GM12878 (cell line): ENCODE data around the gene PERP. TPM values are rescaled to one million over a fixed set of nuclear protein-coding genes. Genes with fewer than 3 reads are reported as not detected.

Source experiments
- ATAC-seq: fragments of 200-7000 bp; cut with Tn5 transposase; 3 replicates; pipeline ENCODE4 v1.9.1; 2020; ENCODE audit warnings: mild to moderate bottlenecking, moderate library complexity
- BruUV-seq: library from RNA; stranded (reverse); fragments of 400-500 nt; replicated peaks from 2 replicates; lab custom pipeline; 2021; lab: Mats Ljungman, UMichigan
- CTCF ChIA-PET: fragments of 300-600 bp; sonication (Branson Sonifier 250); formaldehyde crosslinking; extraction: SDS; loops from one replicate; lab custom pipeline; 2021; ENCODE audit warnings: inconsistent platforms; lab: Yijun Ruan, JAX
- POLR2A ChIA-PET: fragments of 350-600 bp; formaldehyde crosslinking; extraction: SDS; loops from one replicate; lab custom pipeline; 2021; ENCODE audit warnings: inconsistent platforms; lab: Charles Lee
- RAD21 ChIA-PET: fragments of 300-600 bp; sonication (Branson Sonifier 250); formaldehyde crosslinking; loops from one replicate; lab custom pipeline; 2023; ENCODE audit warnings: antibody characterized with exemption; ENCODE audit not compliant: unreplicated experiment; lab: Charles Lee
- SMC1A ChIA-PET: fragments of 300-600 bp; sonication (Branson Sonifier 250); formaldehyde crosslinking; loops from one replicate; lab custom pipeline; 2023; ENCODE audit not compliant: unreplicated experiment, uncharacterized antibody; lab: Charles Lee
- DNase-seq: peaks from one replicate; pipeline ENCODE4 v3.0.0-alpha.2; 2011; ENCODE audit warnings: low read depth, low spot score
- FAIRE-seq: peaks from 3 replicates; lab custom pipeline; 2011; peaks lifted over from hg19 to GRCh38; lab: Jason Lieb, UNC
- H2AFZ ChIP-seq: 2 replicates; pipeline ENCODE4 v1.6.0; 2011; ENCODE audit warnings: low read depth, low read length, control low read depth; ENCODE audit not compliant: control insufficient read depth
- H3K27ac ChIP-seq: 2 replicates; pipeline ENCODE4 v1.5.1; 2011; ENCODE audit warnings: control low read depth; ENCODE audit not compliant: control insufficient read depth, insufficient read depth
- H3K27me3 ChIP-seq, 2 experiments: replicated peaks in 1 of 2; 2 replicates each; pipeline versions ENCODE4 v1.6.0 to v1.6.1; 2011; ENCODE audit warnings: low read length in 1 of 2; ENCODE audit not compliant: control insufficient read depth in 2 of 2, insufficient read depth in 2 of 2
- H3K36me3 ChIP-seq, 2 experiments: 2 replicates each; pipeline ENCODE4 v1.5.1; 2011; ENCODE audit warnings: low read length in 1 of 2; ENCODE audit not compliant: control insufficient read depth in 2 of 2, insufficient read depth in 2 of 2
- H3K4me1 ChIP-seq: 2 replicates; pipeline ENCODE4 v1.6.1; 2011; ENCODE audit warnings: mild to moderate bottlenecking, low read length, moderate library complexity, mixed read lengths; ENCODE audit not compliant: control insufficient read depth, insufficient read depth
- H3K4me2 ChIP-seq: 2 replicates; pipeline ENCODE4 v1.6.0; 2011; ENCODE audit warnings: control low read depth; ENCODE audit not compliant: control insufficient read depth, insufficient read depth
- H3K4me3 ChIP-seq: fragments of 200-600 bp; sonication (generic); 2 replicates; pipeline ENCODE4 v1.5.1; 2016
- H3K79me2 ChIP-seq: 2 replicates; pipeline ENCODE4 v1.6.0; 2011; ENCODE audit warnings: low read length; ENCODE audit not compliant: control insufficient read depth, insufficient read depth
- H3K9ac ChIP-seq: 2 replicates; pipeline ENCODE4 v1.8.0; 2011; ENCODE audit warnings: low read length, control low read depth, mixed read lengths; ENCODE audit not compliant: control insufficient read depth, insufficient read depth
- H3K9me3 ChIP-seq: replicated peaks from 3 replicates; pipeline ENCODE4 v1.5.1; 2011; ENCODE audit warnings: mild to moderate bottlenecking, low read length; ENCODE audit not compliant: control insufficient read depth, insufficient read depth
- H4K20me1 ChIP-seq: 2 replicates; pipeline ENCODE4 v1.6.0; 2011; ENCODE audit not compliant: control insufficient read depth, insufficient read depth
- ETV6 ChIP-seq, 2 experiments: fragments of 450-650 bp in 1 of 2; IDR thresholded peaks in 1 of 2; conservative IDR thresholded peaks in 1 of 2; 2 replicates each; pipeline ENCODE4 v1.6.1; 2014; ENCODE audit warnings: antibody characterized with exemption in 1 of 2, borderline replicate concordance in 1 of 2, low read depth in 1 of 2, mild to moderate bottlenecking in 1 of 2, moderate library complexity in 1 of 2
- IKZF1 ChIP-seq: fragments of 450-650 bp; conservative IDR thresholded peaks from 2 replicates; pipeline ENCODE4 v1.6.1; 2017; ENCODE audit warnings: antibody characterized with exemption, mild to moderate bottlenecking
- MEF2A ChIP-seq: IDR thresholded peaks from 2 replicates; pipeline ENCODE4 v1.6.1; 2011; ENCODE audit warnings: low read depth, mild to moderate bottlenecking, low read length, moderate library complexity; ENCODE audit not compliant: insufficient read depth
- NBN ChIP-seq: fragments of 450-650 bp; IDR thresholded peaks from 2 replicates; pipeline ENCODE4 v1.6.1; 2016
- NFXL1 ChIP-seq: fragments of 450-650 bp; IDR thresholded peaks from 2 replicates; pipeline ENCODE4 v1.6.1; 2017; ENCODE audit warnings: antibody characterized with exemption, mild to moderate bottlenecking, borderline replicate concordance
- POLR2A ChIP-seq: IDR thresholded peaks from 2 replicates; pipeline ENCODE4 v1.6.1; 2011; ENCODE audit warnings: low read depth, mild to moderate bottlenecking, low read length
- RAD51 ChIP-seq: fragments of 450-650 bp; IDR thresholded peaks from 2 replicates; pipeline ENCODE4 v1.6.1; 2016; ENCODE audit warnings: moderate library complexity, mild to moderate bottlenecking, inconsistent platforms
- RB1 ChIP-seq: fragments of 450-650 bp; formaldehyde crosslinking; IDR thresholded peaks from 2 replicates; pipeline ENCODE4 v1.6.1; 2017; ENCODE audit warnings: mild to moderate bottlenecking, borderline replicate concordance
- RCOR1 ChIP-seq: conservative IDR thresholded peaks from 2 replicates; pipeline ENCODE4 v1.6.1; 2012; ENCODE audit warnings: low read depth, low read length, improper control_type of control experiment
- SPI1 ChIP-seq: IDR thresholded peaks from 2 replicates; pipeline ENCODE4 v1.6.1; 2011; ENCODE audit warnings: low read depth, mild to moderate bottlenecking, low read length, moderate library complexity, borderline replicate concordance; ENCODE audit not compliant: insufficient read depth
- STAT1 ChIP-seq: fragments of 450-650 bp; conservative IDR thresholded peaks from 2 replicates; pipeline ENCODE4 v1.6.1; 2014; ENCODE audit warnings: antibody characterized with exemption, mild to moderate bottlenecking
- ZBTB11 ChIP-seq: fragments of 450-650 bp; formaldehyde crosslinking; IDR thresholded peaks from 2 replicates; pipeline ENCODE4 v1.5.0; 2022; ENCODE audit warnings: mild to moderate bottlenecking, missing genetic modification characterization
- ZNF207 ChIP-seq: fragments of 450-650 bp; IDR thresholded peaks from 2 replicates; pipeline ENCODE4 v1.6.1; 2014; ENCODE audit warnings: antibody characterized with exemption, mild to moderate bottlenecking, borderline replicate concordance
- WGBS: methylation state at CpG from one replicate; pipeline ENCODE4 v1.1.6; 2016; ENCODE audit warnings: low lambda C conversion rate; ENCODE audit not compliant: insufficient replicate concordance, insufficient coverage; ENCODE audit errors: missing lambda C conversion rate; 5-methylcytosine and 5-hydroxymethylcytosine counted together
- in situ Hi-C: fragments of 300-500 bp; cut with MboI; formaldehyde crosslinking; loops from 9 replicates; pipeline ENCODE4 v1.14.3; 2018; ENCODE audit warnings: mixed read lengths
- intact Hi-C: fragments of 100-400 bp; cut with micrococcal nuclease; formaldehyde crosslinking; loops from one replicate; pipeline ENCODE4 v1.14.2; 2022; ENCODE audit not compliant: unreplicated experiment
- polyA plus RNA-seq, 11 experiments: library from polyadenylated mRNA; depleted of rRNA in 4 of 11; unstranded in 6 of 11; stranded (reverse) in 5 of 11; fragments of >200 nt; fragmentation: Nextera tagmentation in 4 of 11; fragmentation: Illumina TruSeq in 1 of 11; extraction: Ambion mirVana in 4 of 11; extraction: Trizol in 1 of 11; gene quantifications; 1 replicate in 1 of 11; 2 replicates in 10 of 11; pipeline versions ENCODE4 v1.2.1 to v1.2.3, GENCODE V29; 2011 to 2016; ENCODE audit warnings: inconsistent platforms in 2 of 11, missing spikeins in 2 of 11, low read depth in 1 of 11
- total RNA-seq, 4 experiments: library from RNA; depleted of rRNA in 3 of 4; stranded (reverse); fragments of >200 nt in 3 of 4; fragmentation: Illumina TruSeq in 1 of 4; extraction: Trizol in 1 of 4; gene quantifications; 2 replicates each; pipeline versions ENCODE4 v1.2.1 to v1.2.3, GENCODE V29; 2013 to 2021
- TF ChIP-seq, protein P1 (sequence below): IDR thresholded peaks from 2 replicates; pipeline ENCODE4 v1.6.1; 2011; ENCODE audit warnings: low read depth, low read length, improper control_type of control experiment, borderline replicate concordance
- TF ChIP-seq, protein P2 (sequence below): fragments of 450-650 bp; IDR thresholded peaks from 2 replicates; pipeline ENCODE4 v1.6.1; 2016; ENCODE audit warnings: mild to moderate bottlenecking, moderate library complexity, borderline replicate concordance

PERP gene
- total and polyA plus RNA-seq, 10 of the 15 experiments (the other 5 are each of a cell fraction or from before 2014, with no cell fraction given) = 0.37 to 2.4 (median 0.75) TPM

DNA sequence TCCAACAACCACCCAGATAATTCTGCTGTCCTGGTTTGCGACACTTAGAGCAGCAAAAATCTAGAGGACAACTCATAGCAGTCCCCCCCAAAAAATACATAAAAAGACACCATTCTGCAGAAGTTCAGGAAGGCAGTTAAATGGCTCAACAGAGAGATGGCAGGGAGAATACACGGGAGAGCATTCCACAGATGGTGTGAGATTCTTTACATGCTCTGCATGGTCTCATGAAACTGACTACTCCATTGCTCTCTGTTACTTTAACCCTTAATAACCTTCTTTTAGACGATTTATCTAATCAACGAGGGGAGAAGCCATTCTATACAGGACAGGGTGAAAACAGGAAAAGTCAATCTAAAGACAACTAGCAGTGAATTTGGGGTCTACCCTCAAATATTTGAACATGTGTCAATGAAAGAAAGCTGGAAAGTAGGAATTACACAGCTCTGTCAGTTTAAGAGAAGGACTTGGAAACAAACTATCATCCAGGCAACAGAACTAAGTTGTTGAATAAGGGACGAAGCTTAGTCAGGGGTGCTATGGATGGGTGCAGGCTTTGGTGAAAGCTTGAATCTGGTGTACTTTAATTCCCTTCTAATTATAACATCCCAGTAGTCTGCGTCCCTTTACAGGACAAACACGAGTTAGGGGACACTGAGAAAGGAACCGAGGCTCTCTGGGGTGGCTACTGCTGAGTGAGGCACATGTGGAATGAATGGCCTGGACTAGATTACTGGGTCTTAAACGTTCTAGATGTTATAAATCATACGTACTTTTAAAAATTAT is 5.1 kb downstream of the PERP start:
- no peak overlapping the region for H3K4me2 ChIP-seq
- H3K27ac ChIP-seq = no peak overlapping the region
- WGBS = 50% methylated on average over 10 of the region's 10 CpGs
- H3K4me3 ChIP-seq = no peak overlapping the region
- SMC1A ChIA-PET = no interaction called here
- H3K9me3 ChIP-seq = no peaks in the 10 kb centered on the region; the same call in 2 of the 3 replicates
- H2AFZ ChIP-seq = no peak overlapping the region
- RAD21 ChIA-PET = no interaction called here
- peaks cover 0 to 19% of the 10 kb centered on the region in 2 experiments for H3K27me3 ChIP-seq
- H3K4me1 ChIP-seq = no peaks in the 10 kb centered on the region
- DNase-seq (no peak), FAIRE-seq (no peak), ATAC-seq (no peak)
- in situ Hi-C loops (no loop called here), intact Hi-C loops (no loop called here)
- no peaks in the 10 kb centered on the region for H4K20me1 ChIP-seq
- no TSS peak for BruUV-seq
- CTCF ChIA-PET = interaction anchor here (0.6 to 3.2 kb wide), 3 partner anchors 95 to 106 kb away, joined by 3 to 12 read pairs (median 4); no protein-coding TSS in a partner anchor
- no peaks in the 10 kb centered on the region for H3K36me3 ChIP-seq
- no peak overlapping the region for H3K9ac ChIP-seq
- POLR2A ChIA-PET = no interaction called here
- H3K79me2 ChIP-seq = no peaks in the 10 kb centered on the region
- no peak for TF ChIP-seq IKZF1
- TF ChIP-seq RB1 = no peak
- TF ChIP-seq NBN = no peak
- no peak for TF ChIP-seq ZBTB11
- TF ChIP-seq STAT1 = no peak
- no peak for TF ChIP-seq RAD51
- TF ChIP-seq SPI1 = no peak
- no peak for TF ChIP-seq MEF2A
- TF ChIP-seq POLR2A = no peak
- no peak for TF ChIP-seq ZNF207
- TF ChIP-seq, protein P1, sequence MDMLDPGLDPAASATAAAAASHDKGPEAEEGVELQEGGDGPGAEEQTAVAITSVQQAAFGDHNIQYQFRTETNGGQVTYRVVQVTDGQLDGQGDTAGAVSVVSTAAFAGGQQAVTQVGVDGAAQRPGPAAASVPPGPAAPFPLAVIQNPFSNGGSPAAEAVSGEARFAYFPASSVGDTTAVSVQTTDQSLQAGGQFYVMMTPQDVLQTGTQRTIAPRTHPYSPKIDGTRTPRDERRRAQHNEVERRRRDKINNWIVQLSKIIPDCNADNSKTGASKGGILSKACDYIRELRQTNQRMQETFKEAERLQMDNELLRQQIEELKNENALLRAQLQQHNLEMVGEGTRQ = no peak
- no peak for TF ChIP-seq RCOR1
- TF ChIP-seq ETV6 (conservative IDR thresholded peaks at IDR 0.05 in 1 of 2, IDR thresholded peaks at IDR 0.05 in 1 of 2; ENCODE audit: borderline replicate concordance in 1 of 2, low read depth in 1 of 2) = no peak
- TF ChIP-seq, protein P2, sequence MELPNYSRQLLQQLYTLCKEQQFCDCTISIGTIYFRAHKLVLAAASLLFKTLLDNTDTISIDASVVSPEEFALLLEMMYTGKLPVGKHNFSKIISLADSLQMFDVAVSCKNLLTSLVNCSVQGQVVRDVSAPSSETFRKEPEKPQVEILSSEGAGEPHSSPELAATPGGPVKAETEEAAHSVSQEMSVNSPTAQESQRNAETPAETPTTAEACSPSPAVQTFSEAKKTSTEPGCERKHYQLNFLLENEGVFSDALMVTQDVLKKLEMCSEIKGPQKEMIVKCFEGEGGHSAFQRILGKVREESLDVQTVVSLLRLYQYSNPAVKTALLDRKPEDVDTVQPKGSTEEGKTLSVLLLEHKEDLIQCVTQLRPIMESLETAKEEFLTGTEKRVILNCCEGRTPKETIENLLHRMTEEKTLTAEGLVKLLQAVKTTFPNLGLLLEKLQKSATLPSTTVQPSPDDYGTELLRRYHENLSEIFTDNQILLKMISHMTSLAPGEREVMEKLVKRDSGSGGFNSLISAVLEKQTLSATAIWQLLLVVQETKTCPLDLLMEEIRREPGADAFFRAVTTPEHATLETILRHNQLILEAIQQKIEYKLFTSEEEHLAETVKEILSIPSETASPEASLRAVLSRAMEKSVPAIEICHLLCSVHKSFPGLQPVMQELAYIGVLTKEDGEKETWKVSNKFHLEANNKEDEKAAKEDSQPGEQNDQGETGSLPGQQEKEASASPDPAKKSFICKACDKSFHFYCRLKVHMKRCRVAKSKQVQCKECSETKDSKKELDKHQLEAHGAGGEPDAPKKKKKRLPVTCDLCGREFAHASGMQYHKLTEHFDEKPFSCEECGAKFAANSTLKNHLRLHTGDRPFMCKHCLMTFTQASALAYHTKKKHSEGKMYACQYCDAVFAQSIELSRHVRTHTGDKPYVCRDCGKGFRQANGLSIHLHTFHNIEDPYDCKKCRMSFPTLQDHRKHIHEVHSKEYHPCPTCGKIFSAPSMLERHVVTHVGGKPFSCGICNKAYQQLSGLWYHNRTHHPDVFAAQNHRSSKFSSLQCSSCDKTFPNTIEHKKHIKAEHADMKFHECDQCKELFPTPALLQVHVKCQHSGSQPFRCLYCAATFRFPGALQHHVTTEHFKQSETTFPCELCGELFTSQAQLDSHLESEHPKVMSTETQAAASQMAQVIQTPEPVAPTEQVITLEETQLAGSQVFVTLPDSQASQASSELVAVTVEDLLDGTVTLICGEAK = no peak
- TF ChIP-seq NFXL1 = no peak
